Testis (tissue), 2 donors: ENCODE data around the gene MYLIP.

Experiments
- CTCF ChIP-seq, 3 experiments: fragments of 450-650 bp in 2 of 3; fragments of 200-600 bp in 1 of 3; sonication (generic) in 1 of 3; IDR thresholded peaks; one replicate each; pipeline ENCODE4 v1.5.1; 2016 to 2019; ENCODE audit warnings: antibody characterized with exemption in 3 of 3, mild to moderate bottlenecking in 2 of 3, moderate library complexity in 1 of 3
- POLR2A ChIP-seq: fragments of 450-650 bp; IDR thresholded peaks from one replicate; pipeline ENCODE4 v1.6.1; 2017; ENCODE audit warnings: antibody characterized with exemption, mild to moderate bottlenecking, moderate library complexity

- no peak for TF ChIP-seq POLR2A
- TF ChIP-seq CTCF (IDR thresholded peaks at IDR 0.05): no peak
Observed at GRCh38 chr6:16108419-16108818, 20.5 kb upstream of the MYLIP start.
